ENCODE data around the gene ARRB1.

ARRB1 gene

GRCh38 chr11:75225794-75226193 is 125.7 kb downstream of the ARRB1 start:
- no peak for DNase-seq (ENCODE audit: low read depth in 2 of 2)

GRCh38 chr11:75223954-75224643 is 127.4 kb downstream of the ARRB1 start:
- DNase-seq (ENCODE audit: low read depth in 2 of 2), result no peak

- no peak for DNase-seq (ENCODE audit: low read depth in 2 of 2)
Measured at GRCh38 chr11:75219869-75220268, 131.6 kb downstream of the ARRB1 start.

- DNase-seq (ENCODE audit: low read depth in 2 of 2), result no peak
Measured at GRCh38 chr11:75214843-75215242, 136.6 kb downstream of the ARRB1 start.

- peak; percentile 40 to 78 for DNase-seq (ENCODE audit: low read depth in 2 of 2)
Measured at GRCh38 chr11:75214411-75214821, 137.0 kb downstream of the ARRB1 start.

Measured in stimulated activated CD4-positive, alpha-beta T cell treated with anti-CD3 and anti-CD28 coated beads, Interleukin-12 subunit alpha, Interleukin-12 subunit beta, amount 100 ng/mL, for 24 hours (primary cell).